ENCODE results near the gene KCNA5.

GRCh38 chr12:5059358-5059757, 15.7 kb downstream of the KCNA5 start:
- no peak for TF ChIP-seq POLR2AphosphoS5 (IDR thresholded peaks at IDR 0.05)
- TF ChIP-seq POLR2A (IDR thresholded peaks at IDR 0.05), result no peak
